Neuronal stem cell (in vitro differentiated cells): Measurements from ENCODE around the gene CFHR4.
"Not testable (repeated sequence)": the region's sequence is repeated elsewhere in the genome, so short reads cannot be mapped to it uniquely, and the experiment has no call there.

ENCODE experiments used
- DNase-seq: peaks from one replicate; pipeline ENCODE4 v3.0.0-alpha.2; 2013; ENCODE audit warnings: low spot score
- H2AFZ ChIP-seq: one replicate; pipeline ENCODE4 v1.6.1; 2013; ENCODE audit warnings: mild to moderate bottlenecking, low read length, inconsistent platforms
- H2AK5ac ChIP-seq: 2 replicates; pipeline ENCODE4 v1.6.1; 2013; ENCODE audit warnings: low read depth, mild to moderate bottlenecking, inconsistent platforms, low read length, moderate library complexity, mixed read lengths
- H2BK120ac ChIP-seq: 2 replicates; pipeline ENCODE4 v1.6.1; 2013; ENCODE audit warnings: low read depth, mild to moderate bottlenecking, inconsistent platforms, low read length, moderate library complexity, mixed read lengths
- H2BK12ac ChIP-seq: one replicate; pipeline ENCODE4 v1.6.1; 2013; ENCODE audit warnings: low read length, inconsistent platforms
- H2BK15ac ChIP-seq: 2 replicates; pipeline ENCODE4 v1.6.1; 2013; ENCODE audit warnings: mild to moderate bottlenecking, low read length, inconsistent platforms, mixed read lengths
- H2BK5ac ChIP-seq: one replicate; pipeline ENCODE4 v1.6.1; 2013; ENCODE audit warnings: inconsistent platforms, mild to moderate bottlenecking, low read length, moderate library complexity
- H3K14ac ChIP-seq: one replicate; pipeline ENCODE4 v1.6.1; 2013; ENCODE audit warnings: low read length, inconsistent platforms
- H3K18ac ChIP-seq: 2 replicates; pipeline ENCODE4 v1.6.1; 2013; ENCODE audit warnings: low read length, inconsistent platforms
- H3K23ac ChIP-seq: 2 replicates; pipeline ENCODE4 v1.6.1; 2013; ENCODE audit warnings: low read depth, mild to moderate bottlenecking, mixed read lengths, low read length, inconsistent platforms; ENCODE audit not compliant: poor library complexity
- H3K27ac ChIP-seq: replicated peaks from 3 replicates; pipeline ENCODE4 v1.5.1; 2013; ENCODE audit warnings: low read length, inconsistent platforms
- H3K27me3 ChIP-seq, 3 experiments: 2 replicates each; pipeline ENCODE4 v1.6.1; 2013; ENCODE audit warnings: low read length in 3 of 3, mild to moderate bottlenecking in 2 of 3, inconsistent platforms in 1 of 3, low read depth in 1 of 3, mixed read lengths in 1 of 3, moderate library complexity in 1 of 3; ENCODE audit not compliant: control insufficient read depth in 3 of 3, insufficient read depth in 3 of 3
- H3K36me3 ChIP-seq, 2 donors: replicated peaks in 1 of 2; 2 replicates each; pipeline ENCODE4 v1.6.1; 2013; ENCODE audit warnings: low read length in 2 of 2; ENCODE audit not compliant: control insufficient read depth in 2 of 2, insufficient read depth in 2 of 2
- H3K4ac ChIP-seq: 2 replicates; pipeline ENCODE4 v1.6.1; 2013; ENCODE audit warnings: inconsistent platforms, mild to moderate bottlenecking, low read length, moderate library complexity
- H3K4me1 ChIP-seq, 2 donors: 1 replicate in 1 of 2; 2 replicates in 1 of 2; pipeline ENCODE4 v1.6.1; 2013; ENCODE audit warnings: low read length in 2 of 2, low read depth in 1 of 2; ENCODE audit not compliant: control insufficient read depth in 2 of 2, insufficient read depth in 1 of 2
- H3K4me2 ChIP-seq: one replicate; pipeline ENCODE4 v1.6.1; 2013; ENCODE audit warnings: mild to moderate bottlenecking, low read length, inconsistent platforms; ENCODE audit not compliant: insufficient read depth, poor library complexity, severe bottlenecking
- H3K4me3 ChIP-seq, 2 donors: 2 replicates each; pipeline ENCODE4 v1.5.1; 2013; ENCODE audit warnings: low read length in 2 of 2, mild to moderate bottlenecking in 2 of 2, inconsistent platforms in 1 of 2, moderate library complexity in 1 of 2
- H3K79me1 ChIP-seq: one replicate; pipeline ENCODE4 v1.6.1; 2013; ENCODE audit warnings: low read depth, mild to moderate bottlenecking, inconsistent platforms, low read length, moderate library complexity
- H3K9ac ChIP-seq: one replicate; pipeline ENCODE4 v1.6.1; 2013; ENCODE audit warnings: mild to moderate bottlenecking, low read depth, low read length, inconsistent platforms; ENCODE audit not compliant: poor library complexity
- H3K9me3 ChIP-seq, 2 donors: replicated peaks in 1 of 2; 2 replicates each; pipeline versions ENCODE3 to v1.6.1; 2013; ENCODE audit warnings: low read length in 2 of 2, mild to moderate bottlenecking in 2 of 2, inconsistent platforms in 1 of 2, low read depth in 1 of 2, mixed read lengths in 1 of 2, moderate library complexity in 1 of 2; ENCODE audit not compliant: control insufficient read depth in 2 of 2, insufficient read depth in 1 of 2
- H4K8ac ChIP-seq: one replicate; pipeline ENCODE4 v1.6.1; 2013; ENCODE audit warnings: low read depth, mild to moderate bottlenecking, inconsistent platforms, low read length, moderate library complexity
- H4K91ac ChIP-seq: one replicate; pipeline ENCODE4 v1.6.1; 2013; ENCODE audit warnings: low read length, low read depth, mild to moderate bottlenecking, inconsistent platforms; ENCODE audit not compliant: poor library complexity
- WGBS, 2 donors: extraction: QIAGEN DNeasy Blood & Tissue Kit; methylation state at CpG; one replicate each; pipeline ENCODE4 v1.1.7; 2013; ENCODE audit warnings: missing lambda C conversion rate in 2 of 2, mixed read lengths in 1 of 2; ENCODE audit not compliant: insufficient read length in 2 of 2, insufficient replicate concordance in 1 of 2; ENCODE audit errors: extremely low coverage in 2 of 2; 5-methylcytosine and 5-hydroxymethylcytosine counted together

Gene CFHR4

GRCh38 chr1:196932853-196933252 is 45.0 kb downstream of the CFHR4 start:
- H3K9ac ChIP-seq, H2BK5ac ChIP-seq: not testable (repeated sequence)
- no CpG with 5 or more reads among the region's 2 CpGs for WGBS, 2 donors

GRCh38 chr1:196933531-196934189 is 45.8 kb downstream of the CFHR4 start:
- Histone ChIP-seq H2AK5ac (no peak overlapping the region), H4K8ac (no peak overlapping the region), H3K27me3 (no peaks in the 10 kb centered on the region), H3K4me1 (no peaks in the 10 kb centered on the region), H2BK12ac (no peak overlapping the region), H3K9ac (no peak overlapping the region), H3K9me3 (no peaks in the 10 kb centered on the region), H3K14ac (no peak overlapping the region), H3K4me2 (no peak overlapping the region), H2AFZ (no peak overlapping the region), H3K23ac (no peak overlapping the region), H3K79me1 (no peaks in the 10 kb centered on the region), H2BK15ac (no peak overlapping the region), H2BK120ac (no peak overlapping the region), H4K91ac (no peak overlapping the region), H3K27ac (no peak overlapping the region), H3K4me3 (no peak overlapping the region), H3K4ac (no peak overlapping the region), H2BK5ac (no peak overlapping the region), H3K18ac (no peak overlapping the region), H3K36me3 (no peaks in the 10 kb centered on the region)
- no CpG with 5 or more reads among the region's 32 CpGs for WGBS, 2 donors
- DNase-seq, result no peak

More at GRCh38 chr1:196932853-196933252, 45.0 kb downstream of the CFHR4 start:
- not testable (repeated sequence) for H3K4ac ChIP-seq, H2BK15ac ChIP-seq, H3K18ac ChIP-seq, H4K91ac ChIP-seq, H3K4me2 ChIP-seq, DNase-seq, H3K23ac ChIP-seq, H3K9me3 ChIP-seq, H3K27me3 ChIP-seq, H4K8ac ChIP-seq, H2BK12ac ChIP-seq, H3K14ac ChIP-seq, H3K79me1 ChIP-seq, H3K36me3 ChIP-seq, H2AK5ac ChIP-seq, H3K27ac ChIP-seq, H3K4me1 ChIP-seq, H2AFZ ChIP-seq, H3K4me3 ChIP-seq, H2BK120ac ChIP-seq

- not testable (repeated sequence) for H2BK5ac ChIP-seq, H3K4me2 ChIP-seq, H2BK120ac ChIP-seq, H3K4me3 ChIP-seq, H4K8ac ChIP-seq, H2BK15ac ChIP-seq, H3K27ac ChIP-seq, H3K4ac ChIP-seq, H3K36me3 ChIP-seq, H3K27me3 ChIP-seq, H3K79me1 ChIP-seq, DNase-seq, H3K18ac ChIP-seq, H2BK12ac ChIP-seq, H3K4me1 ChIP-seq, H2AK5ac ChIP-seq, H3K14ac ChIP-seq, H3K23ac ChIP-seq, H3K9ac ChIP-seq, H3K9me3 ChIP-seq, H4K91ac ChIP-seq
- H2AFZ ChIP-seq, result peak overlapping the region; percentile 29
- no CpG with 5 or more reads among the region's 6 CpGs for WGBS, 2 donors
These were observed 53.6 kb downstream of the CFHR4 start for GRCh38 chr1:196941474-196941873.

GRCh38 chr1:196943568-196943967 is 55.7 kb downstream of the CFHR4 start, which contains the start of gene CFHR2:
Gene CFHR2 (plus strand): TSS chr1:196943738. CDS start chr1:196943881, 143 bp downstream.
- not testable (repeated sequence) for H3K79me1 ChIP-seq, H4K91ac ChIP-seq, H3K14ac ChIP-seq, H3K4me2 ChIP-seq, H3K23ac ChIP-seq, H3K27me3 ChIP-seq, H3K18ac ChIP-seq, H2AK5ac ChIP-seq, H3K4ac ChIP-seq, H3K36me3 ChIP-seq, H2BK15ac ChIP-seq, H2BK12ac ChIP-seq, H3K27ac ChIP-seq, H2BK5ac ChIP-seq, H2AFZ ChIP-seq, H3K4me1 ChIP-seq, H2BK120ac ChIP-seq, H3K9ac ChIP-seq, H4K8ac ChIP-seq, H3K4me3 ChIP-seq, DNase-seq, H3K9me3 ChIP-seq
- WGBS, 2 donors, result no CpG with 5 or more reads among the region's 1 CpG
